Measurements from ENCODE around the gene MMP13.

DNA sequence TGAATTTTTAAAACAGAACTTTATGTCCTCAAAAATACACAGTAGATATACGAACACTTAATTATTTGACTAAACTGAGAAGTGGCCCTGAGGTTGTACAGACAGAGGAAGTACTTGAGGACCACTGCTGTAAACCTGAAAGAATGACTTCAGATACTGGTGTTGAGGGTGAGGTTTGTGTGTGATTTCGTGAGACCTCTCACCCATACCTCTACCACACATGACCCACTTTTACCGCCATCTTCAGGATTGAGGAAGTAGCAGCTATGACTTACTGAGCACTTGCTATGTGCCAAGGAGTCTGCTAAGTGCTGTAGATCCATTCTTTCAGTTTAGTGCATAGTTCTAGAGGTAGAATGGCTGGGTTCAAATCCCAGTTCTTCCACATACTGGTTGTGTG, 21.9 kb downstream of the MMP13 start:
- TF ChIP-seq, protein P1, sequence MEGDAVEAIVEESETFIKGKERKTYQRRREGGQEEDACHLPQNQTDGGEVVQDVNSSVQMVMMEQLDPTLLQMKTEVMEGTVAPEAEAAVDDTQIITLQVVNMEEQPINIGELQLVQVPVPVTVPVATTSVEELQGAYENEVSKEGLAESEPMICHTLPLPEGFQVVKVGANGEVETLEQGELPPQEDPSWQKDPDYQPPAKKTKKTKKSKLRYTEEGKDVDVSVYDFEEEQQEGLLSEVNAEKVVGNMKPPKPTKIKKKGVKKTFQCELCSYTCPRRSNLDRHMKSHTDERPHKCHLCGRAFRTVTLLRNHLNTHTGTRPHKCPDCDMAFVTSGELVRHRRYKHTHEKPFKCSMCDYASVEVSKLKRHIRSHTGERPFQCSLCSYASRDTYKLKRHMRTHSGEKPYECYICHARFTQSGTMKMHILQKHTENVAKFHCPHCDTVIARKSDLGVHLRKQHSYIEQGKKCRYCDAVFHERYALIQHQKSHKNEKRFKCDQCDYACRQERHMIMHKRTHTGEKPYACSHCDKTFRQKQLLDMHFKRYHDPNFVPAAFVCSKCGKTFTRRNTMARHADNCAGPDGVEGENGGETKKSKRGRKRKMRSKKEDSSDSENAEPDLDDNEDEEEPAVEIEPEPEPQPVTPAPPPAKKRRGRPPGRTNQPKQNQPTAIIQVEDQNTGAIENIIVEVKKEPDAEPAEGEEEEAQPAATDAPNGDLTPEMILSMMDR (IDR thresholded peaks at IDR 0.05), result no peak
- TF ChIP-seq EP300 (IDR thresholded peaks at IDR 0.05) (no peak), POLR2A (IDR thresholded peaks at IDR 0.05) (no peak), POLR2AphosphoS5 (IDR thresholded peaks at IDR 0.05) (no peak)
